Measurements from ENCODE around the gene CNTN1. TPM values are rescaled to one million over a fixed set of nuclear protein-coding genes. Genes with fewer than 3 reads are reported as not detected.

The CNTN1 gene
- total and polyA plus RNA-seq, 10 of the 15 experiments (the other 5 are each of a cell fraction or from before 2014, with no cell fraction given) = 0.06 to 0.14 TPM; not detected in 8

- Histone ChIP-seq H4K20me1 (ENCODE audit: control insufficient read depth, insufficient read depth) (no peaks in the 10 kb centered on the region), H3K36me3 (ENCODE audit: control insufficient read depth in 2 of 2, insufficient read depth in 2 of 2, low read length in 1 of 2) (no peaks in the 10 kb centered on the region), H2AFZ (ENCODE audit: control insufficient read depth, low read depth, low read length) (no peak overlapping the region), H3K4me1 (ENCODE audit: control insufficient read depth, insufficient read depth, low read length) (no peaks in the 10 kb centered on the region), H3K4me2 (ENCODE audit: control insufficient read depth, insufficient read depth) (no peak overlapping the region), H3K79me2 (ENCODE audit: control insufficient read depth, insufficient read depth, low read length) (no peaks in the 10 kb centered on the region), H3K9me3 (replicated peaks; ENCODE audit: control insufficient read depth, insufficient read depth, low read length) (no peaks in the 10 kb centered on the region), H3K9ac (ENCODE audit: control insufficient read depth, insufficient read depth, low read length) (no peak overlapping the region), H3K27me3 (replicated peaks in 1 of 2; ENCODE audit: control insufficient read depth in 2 of 2, insufficient read depth in 2 of 2, low read length in 1 of 2) (0 out of 4 replicates have a peak, but pooled peaks cover 0 to 2% of the 10 kb centered on the region in 2 experiments), H3K4me3 (no peak overlapping the region), H3K27ac (ENCODE audit: control insufficient read depth, insufficient read depth) (no peak overlapping the region)
- no TSS peak for BruUV-seq (replicated peaks)
- intact Hi-C loops (cut with micrococcal nuclease; ENCODE audit: unreplicated experiment) = no loop called here
- in situ Hi-C loops (cut with MboI) = no loop called here
- ChIA-PET CTCF (no interaction called here), SMC1A (ENCODE audit: uncharacterized antibody, unreplicated experiment) (no interaction called here), RAD21 (ENCODE audit: unreplicated experiment) (no interaction called here), POLR2A (no interaction called here)
- TF ChIP-seq MEF2A (IDR thresholded peaks at IDR 0.05; ENCODE audit: insufficient read depth, low read depth, low read length) = no peak
- TF ChIP-seq ETV6 (conservative IDR thresholded peaks at IDR 0.05 in 1 of 2, IDR thresholded peaks at IDR 0.05 in 1 of 2; ENCODE audit: borderline replicate concordance in 1 of 2, low read depth in 1 of 2) = no peak
- no peak for TF ChIP-seq ZNF207 (IDR thresholded peaks at IDR 0.05; ENCODE audit: borderline replicate concordance)
- TF ChIP-seq BRCA1 (IDR thresholded peaks at IDR 0.05; ENCODE audit: low read depth, low read length) = no peak
- no peak for TF ChIP-seq MTA2 (IDR thresholded peaks at IDR 0.05; ENCODE audit: low read depth)
- no peak for TF ChIP-seq CHD2 (IDR thresholded peaks at IDR 0.05; ENCODE audit: borderline replicate concordance, low read depth, low read length)
- no peak for TF ChIP-seq ATF7 (IDR thresholded peaks at IDR 0.05; ENCODE audit: low read depth)
- no peak for TF ChIP-seq ZNF217 (IDR thresholded peaks at IDR 0.05)
- no peak for TF ChIP-seq NR2F1 (conservative IDR thresholded peaks at IDR 0.05)
- TF ChIP-seq PAX8 (IDR thresholded peaks at IDR 0.05) = no peak
- no peak for TF ChIP-seq EZH2 (IDR thresholded peaks at IDR 0.05; ENCODE audit: borderline replicate concordance, control insufficient read depth, low read depth, low read length)
- no peak for TF ChIP-seq YY1 (IDR thresholded peaks at IDR 0.05; ENCODE audit: low read depth, low read length)
- TF ChIP-seq, protein P1, sequence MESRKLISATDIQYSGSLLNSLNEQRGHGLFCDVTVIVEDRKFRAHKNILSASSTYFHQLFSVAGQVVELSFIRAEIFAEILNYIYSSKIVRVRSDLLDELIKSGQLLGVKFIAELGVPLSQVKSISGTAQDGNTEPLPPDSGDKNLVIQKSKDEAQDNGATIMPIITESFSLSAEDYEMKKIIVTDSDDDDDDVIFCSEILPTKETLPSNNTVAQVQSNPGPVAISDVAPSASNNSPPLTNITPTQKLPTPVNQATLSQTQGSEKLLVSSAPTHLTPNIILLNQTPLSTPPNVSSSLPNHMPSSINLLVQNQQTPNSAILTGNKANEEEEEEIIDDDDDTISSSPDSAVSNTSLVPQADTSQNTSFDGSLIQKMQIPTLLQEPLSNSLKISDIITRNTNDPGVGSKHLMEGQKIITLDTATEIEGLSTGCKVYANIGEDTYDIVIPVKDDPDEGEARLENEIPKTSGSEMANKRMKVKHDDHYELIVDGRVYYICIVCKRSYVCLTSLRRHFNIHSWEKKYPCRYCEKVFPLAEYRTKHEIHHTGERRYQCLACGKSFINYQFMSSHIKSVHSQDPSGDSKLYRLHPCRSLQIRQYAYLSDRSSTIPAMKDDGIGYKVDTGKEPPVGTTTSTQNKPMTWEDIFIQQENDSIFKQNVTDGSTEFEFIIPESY (IDR thresholded peaks at IDR 0.05) = no peak
- TF ChIP-seq BMI1 (IDR thresholded peaks at IDR 0.05; ENCODE audit: borderline replicate concordance) = no peak
- no peak for TF ChIP-seq TCF7 (IDR thresholded peaks at IDR 0.05; ENCODE audit: borderline replicate concordance)
- no peak for TF ChIP-seq SPI1 (IDR thresholded peaks at IDR 0.05; ENCODE audit: borderline replicate concordance, insufficient read depth, low read depth, low read length)
- TF ChIP-seq NFIC (IDR thresholded peaks at IDR 0.05; ENCODE audit: low read depth, low read length) = no peak
- no peak for TF ChIP-seq KDM1A (IDR thresholded peaks at IDR 0.05; ENCODE audit: borderline replicate concordance)
- WGBS (ENCODE audit: insufficient coverage, insufficient replicate concordance, low lambda C conversion rate, missing lambda C conversion rate) = 13% methylated on average over 4 of the region's 4 CpGs
- DNase-seq (ENCODE audit: low read depth, low spot score) = no peak
- no peak for ATAC-seq
- FAIRE-seq = no peak
Observed at GRCh38 chr12:40684986-40685385, 7.3 kb upstream of the CNTN1 start.
